ENCODE measurements around the gene CACNA1S. TPM values are rescaled to one million over a fixed set of nuclear protein-coding genes. Genes with fewer than 3 reads are reported as not detected.

CACNA1S gene
- total RNA-seq, 2 experiments from 2014 or later, result not detected

DNA sequence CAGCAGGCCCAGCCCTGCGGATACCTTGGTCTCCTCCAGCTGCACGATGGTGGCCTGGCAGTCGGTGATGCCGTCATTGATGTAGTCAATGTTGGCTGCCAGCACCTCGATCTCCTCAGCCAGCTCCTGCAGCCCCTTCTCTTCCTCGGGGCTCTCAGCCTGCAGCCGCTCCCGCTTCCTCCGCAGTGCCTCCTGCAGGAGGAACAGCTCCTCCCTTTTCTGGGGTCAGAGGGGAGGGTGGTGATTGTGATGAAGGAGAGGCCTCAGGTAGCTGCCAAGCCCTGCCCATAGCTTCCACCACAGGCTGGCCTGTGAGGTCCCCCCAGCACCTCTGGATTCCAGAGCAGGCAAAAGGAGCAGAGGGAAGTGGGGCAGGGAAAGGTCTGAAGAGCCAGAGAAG lies 122.1 kb downstream of the CACNA1S start:
- DNase-seq (no peak), ATAC-seq (ENCODE audit: poor library complexity) (no peak)
- ChIA-PET CTCF (interaction anchor here (1.6 kb wide), 1 partner anchor 18 kb away, joined by 4 read pairs; no protein-coding TSS in a partner anchor), POLR2A (interaction anchor here (0.9 kb wide), 1 partner anchor 28 kb away, joined by 3 read pairs; no protein-coding TSS in a partner anchor)
- Histone ChIP-seq H3K27me3 (ENCODE audit: control insufficient read depth in 1 of 2, insufficient read depth in 2 of 2, low read length in 2 of 2) (no peaks in the 10 kb centered on the region), H3K27ac (ENCODE audit: low read depth in 1 of 2, low read length in 2 of 2) (no peak overlapping the region), H3K36me3 (ENCODE audit: insufficient read depth, low read length) (peaks cover 93% of the 10 kb centered on the region), H3K9me3 (ENCODE audit: control insufficient read depth in 1 of 2, insufficient read depth in 1 of 2, low read length in 2 of 2) (no peaks in the 10 kb centered on the region), H3K4me3 (ENCODE audit: low read length) (no peak overlapping the region), H3K4me1 (ENCODE audit: insufficient read depth, low read length) (no peaks in the 10 kb centered on the region)
- Mint-ChIP-seq H3K4me1 (ENCODE audit: low read depth) (no peaks in the 10 kb centered on the region), H3K27ac (no peak overlapping the region), H3K4me3 (no peak overlapping the region), H3K9me3 (no peaks in the 10 kb centered on the region), H3K27me3 (no peaks in the 10 kb centered on the region), H3K36me3 (ENCODE audit: low read depth) (peaks cover 92% of the 10 kb centered on the region)
- TF ChIP-seq, protein P1, sequence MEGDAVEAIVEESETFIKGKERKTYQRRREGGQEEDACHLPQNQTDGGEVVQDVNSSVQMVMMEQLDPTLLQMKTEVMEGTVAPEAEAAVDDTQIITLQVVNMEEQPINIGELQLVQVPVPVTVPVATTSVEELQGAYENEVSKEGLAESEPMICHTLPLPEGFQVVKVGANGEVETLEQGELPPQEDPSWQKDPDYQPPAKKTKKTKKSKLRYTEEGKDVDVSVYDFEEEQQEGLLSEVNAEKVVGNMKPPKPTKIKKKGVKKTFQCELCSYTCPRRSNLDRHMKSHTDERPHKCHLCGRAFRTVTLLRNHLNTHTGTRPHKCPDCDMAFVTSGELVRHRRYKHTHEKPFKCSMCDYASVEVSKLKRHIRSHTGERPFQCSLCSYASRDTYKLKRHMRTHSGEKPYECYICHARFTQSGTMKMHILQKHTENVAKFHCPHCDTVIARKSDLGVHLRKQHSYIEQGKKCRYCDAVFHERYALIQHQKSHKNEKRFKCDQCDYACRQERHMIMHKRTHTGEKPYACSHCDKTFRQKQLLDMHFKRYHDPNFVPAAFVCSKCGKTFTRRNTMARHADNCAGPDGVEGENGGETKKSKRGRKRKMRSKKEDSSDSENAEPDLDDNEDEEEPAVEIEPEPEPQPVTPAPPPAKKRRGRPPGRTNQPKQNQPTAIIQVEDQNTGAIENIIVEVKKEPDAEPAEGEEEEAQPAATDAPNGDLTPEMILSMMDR (IDR thresholded peaks at IDR 0.05), result no peak
- intact Hi-C loops (cut with DNase I, micrococcal nuclease), result no loop called here

Other genes with a start within 250 kb of the CACNA1S start
- gene GPR25, start 239.4 kb downstream of the CACNA1S start, total RNA-seq, result 1 to 10 TPM; 2.7 to 3.3 TPM
- gene INAVA, start 217.5 kb downstream of the CACNA1S start, total RNA-seq, result under 1 TPM in 1 of 2 experiments, not detected in 1; 0.22 TPM
- 10 to 100 TPM; 64.5 to 65.4 TPM for gene KIF21B, start 88.7 kb downstream of the CACNA1S start, total RNA-seq
- gene ASCL5, start 14.8 kb upstream of the CACNA1S start, total RNA-seq, result under 1 TPM; 0.49 to 0.50 TPM
- gene TMEM9, start 42.0 kb upstream of the CACNA1S start, total RNA-seq, result 10 to 100 TPM; 15.7 to 16.5 TPM
- not detected for gene IGFN1, start 78.4 kb upstream of the CACNA1S start, total RNA-seq
- not detected for gene PKP1, start 171.1 kb upstream of the CACNA1S start, total RNA-seq